Measurements from ENCODE around the gene CATSPERD.
A peak's percentile ranks its signal among the peaks of the same experiment; 100 is the strongest.

Gene CATSPERD

DNA sequence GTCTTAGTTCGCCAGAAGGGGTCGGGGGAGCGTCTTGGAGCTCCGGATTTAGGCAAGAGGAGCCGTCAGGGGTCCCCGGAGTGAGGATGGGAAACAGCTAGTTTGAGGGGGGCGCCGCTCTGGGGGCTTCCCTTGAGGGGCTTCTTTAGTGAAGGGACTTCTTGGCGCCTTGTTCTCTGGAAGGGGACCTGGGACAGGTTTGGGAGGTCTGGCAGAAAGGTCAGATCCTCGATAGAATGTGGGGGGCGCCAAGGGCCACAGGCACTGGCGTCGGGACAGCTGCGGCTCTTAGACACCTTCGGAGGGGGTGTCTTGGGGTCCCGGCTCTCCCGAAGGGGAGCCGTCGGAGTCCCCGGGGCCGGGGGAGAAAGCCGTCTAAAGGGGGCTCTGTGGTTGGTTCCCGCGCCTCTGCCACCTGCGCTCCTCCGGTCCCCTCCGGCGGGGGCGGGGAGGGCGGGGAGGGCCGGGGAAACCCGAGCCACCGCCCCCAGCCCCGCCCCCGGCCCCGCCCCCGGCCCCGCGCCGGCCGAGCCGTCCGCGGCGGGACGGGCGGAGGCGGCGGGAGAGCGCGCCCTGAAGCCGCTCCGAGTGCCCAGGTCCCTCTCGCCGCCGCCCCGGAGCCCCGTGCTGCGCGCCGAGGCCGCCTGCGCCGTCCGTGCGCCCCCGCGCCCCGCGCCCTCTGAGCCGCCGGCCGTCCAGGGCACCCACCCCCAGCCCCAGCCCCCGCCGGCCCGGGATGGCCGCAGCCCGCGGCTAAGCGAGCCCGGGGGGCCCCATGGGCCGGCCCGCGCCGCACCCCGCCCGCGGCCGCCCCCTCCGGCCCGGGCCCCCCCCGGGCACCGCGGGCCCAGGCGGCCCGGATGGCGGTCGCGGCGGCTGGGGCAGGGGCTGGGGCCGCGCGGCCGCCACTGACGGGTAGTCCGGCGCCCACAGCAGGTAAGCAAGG lies 84.4 kb downstream of the CATSPERD start, which contains the start of gene NRTN:
TSS of gene NRTN (plus strand) at position 552 of the 946 bp plus-strand sequence. CDS start 19,099 bp downstream, outside the sequence.
- DNase-seq (ENCODE audit: low read depth in 2 of 2) = peak in 1 of 2 donors; percentile 41

GRCh38 chr19:5805462-5806132 lies 85.2 kb downstream of the CATSPERD start:
- peak; percentile 40 to 50 for DNase-seq (ENCODE audit: low read depth in 2 of 2)

DNA sequence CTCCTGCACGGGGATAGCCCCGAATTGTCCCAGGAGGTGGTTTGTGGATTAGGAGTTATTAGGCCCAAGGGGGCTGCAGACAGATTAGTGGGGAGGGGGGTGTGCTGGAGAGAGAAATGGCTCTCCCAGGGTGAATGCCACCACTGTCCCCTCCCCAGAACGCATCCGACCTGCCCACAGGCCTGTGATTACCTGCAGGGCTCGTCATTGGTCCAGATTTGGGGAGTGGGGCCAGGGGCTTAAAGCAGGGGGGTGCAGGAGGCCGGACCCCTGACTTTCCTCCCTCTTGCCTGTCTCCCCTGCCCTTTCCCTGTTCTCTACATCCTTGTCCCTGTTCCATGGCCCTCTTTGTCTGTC lies 85.7 kb downstream of the CATSPERD start:
- DNase-seq (ENCODE audit: low read depth in 2 of 2) = no peak

- DNase-seq (ENCODE audit: low read depth in 2 of 2) = no peak
These were observed 86.5 kb downstream of the CATSPERD start for GRCh38 chr19:5806905-5807304.

- DNase-seq (ENCODE audit: low read depth in 2 of 2) = no peak
These were observed 87.8 kb downstream of the CATSPERD start for GRCh38 chr19:5808120-5808816.

DNA sequence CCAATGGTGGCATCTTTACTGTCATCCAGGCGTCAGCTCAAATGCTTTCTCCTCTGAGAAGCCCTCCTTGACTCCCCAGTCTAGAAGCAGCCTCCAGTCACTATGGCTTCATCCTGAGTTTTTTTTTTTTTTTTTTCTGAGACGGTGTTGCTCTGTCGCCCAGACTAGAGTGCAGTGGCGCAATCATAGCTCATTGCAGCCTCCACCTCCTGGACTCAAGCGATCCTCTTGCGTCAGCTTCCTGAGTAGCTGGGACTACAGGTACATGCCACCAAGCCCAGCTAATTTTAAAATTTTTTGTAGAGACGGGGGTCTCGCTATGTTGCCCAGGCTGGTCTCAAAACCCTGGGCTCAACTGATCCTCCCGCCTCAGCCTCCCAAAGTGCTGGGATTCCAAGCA lies 88.6 kb downstream of the CATSPERD start:
- no peak for DNase-seq (ENCODE audit: low read depth in 2 of 2)

DNA sequence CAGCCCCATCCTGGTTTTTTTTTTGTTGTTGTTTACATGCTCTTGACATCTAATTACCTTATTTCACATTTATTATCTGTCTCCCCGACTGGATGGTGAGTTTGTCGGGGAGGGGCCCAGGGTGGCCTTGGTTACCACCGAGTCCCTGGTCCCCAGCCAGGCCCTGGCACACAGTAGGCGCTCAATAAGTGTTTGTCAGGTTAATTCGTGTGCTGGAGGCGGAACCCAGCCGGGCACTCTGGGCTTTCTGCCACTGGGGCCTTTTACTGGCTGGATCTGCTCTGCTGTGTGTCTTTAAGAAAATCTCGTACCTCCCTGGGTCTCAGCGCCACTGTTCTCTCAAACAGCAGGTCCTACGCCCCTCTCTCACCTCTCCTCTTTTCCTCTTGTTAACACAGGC lies 89.0 kb downstream of the CATSPERD start:
- DNase-seq (ENCODE audit: low read depth in 2 of 2) = no peak

- no peak for DNase-seq (ENCODE audit: low read depth in 2 of 2)
These were observed 90.7 kb downstream of the CATSPERD start for GRCh38 chr19:5811117-5811516.

DNA sequence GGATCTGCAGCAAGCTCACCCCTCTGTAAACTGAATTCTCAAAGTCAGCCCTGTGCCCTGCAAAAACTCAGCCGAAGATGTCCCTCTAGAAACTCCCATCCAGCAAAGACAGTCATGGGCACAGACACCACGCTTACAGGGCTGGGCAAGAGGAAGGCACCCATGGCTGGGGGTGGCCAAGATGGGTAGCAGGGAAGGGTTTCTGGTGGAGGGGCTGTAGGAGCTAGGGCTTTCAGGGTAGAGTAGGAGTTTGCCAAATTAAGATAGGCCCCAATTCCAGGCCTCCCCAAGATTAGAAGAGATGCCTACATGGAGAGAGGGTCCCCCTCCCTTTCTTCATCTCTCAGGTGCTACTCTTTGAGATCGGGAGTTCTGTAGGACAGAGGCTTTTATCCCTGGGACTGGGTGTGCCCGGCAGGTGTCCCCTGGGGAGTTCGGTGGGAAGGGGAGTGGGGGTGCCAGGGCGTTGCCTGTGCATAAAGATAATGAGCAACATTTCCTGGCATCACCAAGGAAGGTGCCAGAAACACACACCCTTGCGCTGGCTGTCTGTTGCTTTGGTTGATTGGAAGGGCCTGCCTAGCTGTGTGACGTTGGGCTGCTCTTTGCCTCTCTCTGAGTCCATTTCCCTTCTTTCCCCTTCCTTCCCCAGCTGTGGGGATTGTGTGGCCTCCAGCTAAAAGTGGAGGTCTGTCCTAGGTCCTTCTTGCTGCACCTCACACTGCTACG lies 93.8 kb downstream of the CATSPERD start:
- DNase-seq (ENCODE audit: low read depth in 2 of 2) = no peak

DNA sequence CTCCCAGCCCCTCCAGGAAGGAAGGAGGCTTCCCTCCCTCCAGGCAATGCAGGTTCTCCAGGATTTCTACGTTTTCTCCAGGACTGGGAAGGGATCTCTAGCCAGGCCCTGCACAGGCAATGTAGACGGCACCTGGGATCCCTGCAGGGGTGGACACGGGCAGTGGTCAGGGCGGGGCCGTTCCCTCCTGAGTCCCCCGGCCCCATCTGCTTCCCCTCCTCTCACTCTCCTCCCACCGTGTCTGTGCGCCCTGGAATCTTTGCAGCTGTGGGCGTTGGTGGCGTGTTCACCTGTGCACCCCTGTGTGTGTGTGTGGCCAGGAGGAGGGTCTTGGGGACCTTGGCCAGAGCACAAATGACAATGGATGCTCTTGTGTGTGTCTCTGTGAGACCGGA lies 94.4 kb downstream of the CATSPERD start:
- DNase-seq (ENCODE audit: low read depth in 2 of 2) = no peak

GRCh38 chr19:5817218-5817617 lies 96.8 kb downstream of the CATSPERD start:
- no peak for DNase-seq (ENCODE audit: low read depth in 2 of 2)

GRCh38 chr19:5818594-5818993 lies 98.2 kb downstream of the CATSPERD start:
- DNase-seq (ENCODE audit: low read depth in 2 of 2) = no peak

DNA sequence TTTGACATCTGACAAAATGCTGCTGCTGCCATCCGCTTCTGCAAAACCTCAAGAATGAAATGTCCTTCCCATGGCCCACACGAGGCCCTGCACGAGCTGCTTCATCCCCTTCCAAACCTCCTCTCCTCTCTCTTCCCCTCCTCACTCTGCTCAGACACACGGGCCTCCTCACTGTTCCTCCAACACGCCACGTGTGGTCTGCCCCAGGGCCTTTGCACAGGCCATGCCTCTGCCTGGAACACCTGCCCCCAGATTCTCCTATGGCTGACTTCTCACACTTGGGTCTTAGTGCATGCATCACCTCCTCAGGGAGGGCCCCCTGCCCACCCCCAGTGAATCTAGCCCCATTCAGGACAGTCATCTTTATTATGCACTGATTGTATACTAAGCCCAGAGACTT lies 100.3 kb downstream of the CATSPERD start:
- no peak for DNase-seq (ENCODE audit: low read depth in 2 of 2)

DNA sequence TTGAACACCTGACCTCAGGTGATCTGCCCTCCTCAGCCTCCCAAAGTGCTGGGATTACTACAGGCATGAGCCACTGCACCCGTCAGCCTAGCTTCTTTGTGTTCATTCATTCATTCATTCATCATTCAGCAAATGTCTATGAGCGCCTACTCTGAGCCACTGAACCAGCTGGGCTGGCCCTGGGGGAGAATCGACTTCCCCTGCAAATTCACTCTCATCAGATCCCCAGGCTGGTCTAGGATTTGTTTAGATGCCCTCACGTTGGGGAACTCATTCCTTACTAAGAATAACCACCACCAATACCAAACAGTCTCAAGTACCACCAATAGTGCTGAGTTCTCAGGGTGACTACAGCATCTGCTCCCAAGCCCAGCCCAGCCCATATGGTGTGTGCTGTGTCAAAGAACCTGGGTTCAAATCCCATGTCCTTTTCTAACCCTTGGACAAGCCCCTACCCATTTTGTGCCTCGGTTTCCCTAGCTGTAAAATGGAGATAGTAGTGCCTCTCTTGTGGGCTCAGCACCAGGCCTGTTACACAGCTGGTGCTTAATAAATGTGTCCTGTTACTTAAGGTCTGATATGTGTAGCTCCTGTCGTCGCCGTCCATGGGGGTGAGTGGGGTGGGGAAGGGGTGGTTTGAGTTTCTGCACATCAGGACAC lies 101.2 kb downstream of the CATSPERD start:
- no peak for DNase-seq (ENCODE audit: low read depth in 2 of 2)

- DNase-seq (ENCODE audit: low read depth in 2 of 2) = no peak
These were observed 101.9 kb downstream of the CATSPERD start for GRCh38 chr19:5822181-5822844.

DNA sequence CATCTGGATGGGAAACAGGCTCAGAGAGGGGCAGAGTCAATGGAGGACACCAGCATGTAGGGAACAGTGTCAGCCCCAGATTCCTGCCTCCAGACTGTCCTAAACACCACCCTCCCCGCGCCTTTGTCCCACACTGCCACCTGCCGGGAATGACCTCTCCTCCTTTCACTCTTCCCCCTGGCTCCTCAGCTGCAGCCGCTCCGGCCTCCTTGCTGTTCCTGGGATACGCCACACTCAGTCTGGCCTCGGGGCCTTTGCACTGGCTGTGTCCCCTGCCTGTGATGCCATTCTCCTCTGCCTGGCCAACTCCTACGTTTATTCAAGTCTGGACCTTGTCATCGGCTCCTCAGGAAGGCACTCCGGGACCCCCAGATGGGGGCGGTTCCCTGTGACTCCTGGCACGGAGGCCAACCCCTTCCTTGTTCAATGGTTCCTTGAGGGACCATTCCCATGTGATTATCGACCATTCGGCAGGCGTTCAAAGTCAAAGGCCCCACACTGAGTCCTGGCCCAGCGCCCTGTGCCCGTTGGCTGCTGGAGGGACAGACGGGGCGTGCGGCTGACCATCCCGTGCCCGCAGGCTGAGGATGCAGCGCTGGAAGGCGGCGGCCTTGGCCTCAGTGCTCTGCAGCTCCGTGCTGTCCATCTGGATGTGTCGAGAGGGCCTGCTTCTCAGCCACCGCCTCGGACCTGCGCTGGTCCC lies 103.3 kb downstream of the CATSPERD start:
- DNase-seq (ENCODE audit: low read depth in 2 of 2) = no peak

GRCh38 chr19:5824751-5825150 lies 104.3 kb downstream of the CATSPERD start:
- DNase-seq (ENCODE audit: low read depth in 2 of 2) = no peak

- DNase-seq (ENCODE audit: low read depth in 2 of 2) = no peak
These were observed 104.7 kb downstream of the CATSPERD start for GRCh38 chr19:5825178-5825577.

DNA sequence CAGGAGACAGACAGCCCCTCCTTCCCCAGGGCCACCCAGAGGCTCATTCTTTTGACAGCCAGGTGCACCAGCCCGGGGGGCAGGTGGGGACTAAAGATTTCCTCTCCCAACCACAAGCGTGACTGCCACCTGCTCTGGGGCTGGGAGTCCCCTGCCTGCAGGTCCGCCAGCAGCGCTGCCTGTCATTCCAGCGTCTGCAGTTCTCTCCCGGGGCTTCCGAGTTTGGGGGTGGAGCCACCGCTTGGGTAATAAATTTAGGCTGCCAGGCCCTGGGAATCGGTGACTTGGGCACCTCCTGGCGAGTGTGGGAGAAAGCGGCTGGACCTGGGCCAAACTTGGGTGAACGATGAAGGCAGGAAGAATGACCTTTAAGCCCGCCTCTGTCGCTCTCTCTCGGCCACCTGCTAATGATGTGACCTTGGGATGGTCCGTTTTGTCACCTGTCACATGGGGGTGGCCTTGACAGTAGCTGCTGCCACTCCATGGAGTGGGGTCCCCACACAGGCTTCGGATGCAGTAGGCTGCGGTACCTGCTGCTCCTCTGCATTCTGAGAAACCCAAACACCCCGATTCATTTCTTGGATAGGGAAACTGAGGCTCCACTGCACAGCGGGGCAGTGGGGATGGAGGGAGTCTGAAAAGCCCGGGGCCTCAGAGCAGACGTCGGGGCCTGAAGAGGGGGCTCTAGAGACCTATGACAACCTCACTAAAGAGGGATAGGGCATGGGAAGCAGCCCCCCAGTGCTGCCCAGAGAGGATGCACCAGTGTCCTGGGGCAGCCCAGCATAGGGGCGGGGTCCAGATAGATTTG lies 106.3 kb downstream of the CATSPERD start:
- DNase-seq (ENCODE audit: low read depth in 2 of 2) = no peak

All from stimulated activated CD8-positive, alpha-beta memory T cell treated with anti-CD3 and anti-CD28 coated beads, Interleukin-2, amount 100 ng/mL, for 48 hours (primary cell).